RCC 7860 (cell line): ENCODE results near the gene GPR152.
"Not testable (repeated sequence)": the region's sequence is repeated elsewhere in the genome, so short reads cannot be mapped to it uniquely, and the experiment has no call there.

Source experiments
- DNase-seq: peaks from one replicate; pipeline ENCODE4 v3.0.0-alpha.2; 2015; ENCODE audit warnings: low spot score
- FAIRE-seq: peaks from 2 replicates; lab custom pipeline; 2012; peaks lifted over from hg19 to GRCh38; lab: Jason Lieb, UNC

GPR152 gene

GRCh38 chr11:67415501-67416304, 36.8 kb downstream of the GPR152 start, which contains the start of gene CARNS1:
CARNS1 (plus strand) TSS chr11:67415678; CDS start chr11:67416200, 522 bp downstream.
- DNase-seq (no peak), FAIRE-seq (no peak)

GRCh38 chr11:67413266-67413849, 39.2 kb downstream of the GPR152 start:
- DNase-seq (no peak), FAIRE-seq (no peak)

- no peak for FAIRE-seq
- DNase-seq, result no peak
Observed at GRCh38 chr11:67412495-67413179, 39.9 kb downstream of the GPR152 start.

- FAIRE-seq, result no peak
- DNase-seq, result no peak
Observed at GRCh38 chr11:67411785-67412152, 40.8 kb downstream of the GPR152 start.

GRCh38 chr11:67410984-67411784, 41.3 kb downstream of the GPR152 start:
- FAIRE-seq (no peak), DNase-seq (no peak)

- FAIRE-seq (no peak), DNase-seq (no peak)
Observed at GRCh38 chr11:67410369-67410831, 42.1 kb downstream of the GPR152 start.

- FAIRE-seq, result no peak
- DNase-seq, result no peak
Observed at GRCh38 chr11:67409781-67410368, 42.7 kb downstream of the GPR152 start.

- FAIRE-seq (no peak), DNase-seq (no peak)
Observed at GRCh38 chr11:67409261-67409666, 43.3 kb downstream of the GPR152 start.

GRCh38 chr11:67408437-67409200, 43.9 kb downstream of the GPR152 start:
- DNase-seq (no peak), FAIRE-seq (no peak)

- no peak for FAIRE-seq
- no peak for DNase-seq
Observed at GRCh38 chr11:67407688-67408163, 44.8 kb downstream of the GPR152 start.

- FAIRE-seq (no peak), DNase-seq (no peak)
Observed at GRCh38 chr11:67406969-67407687, 45.4 kb downstream of the GPR152 start.

GRCh38 chr11:67406420-67406968, 46.0 kb downstream of the GPR152 start:
- no peak for DNase-seq
- FAIRE-seq, result no peak

- FAIRE-seq, result no peak
- DNase-seq, result no peak
Observed at GRCh38 chr11:67405688-67406339, 46.7 kb downstream of the GPR152 start.

GRCh38 chr11:67405196-67405567, 47.3 kb downstream of the GPR152 start:
- FAIRE-seq, result no peak

GRCh38 chr11:67404515-67405195, 47.9 kb downstream of the GPR152 start:
- no peak for DNase-seq
- no peak for FAIRE-seq

More at GRCh38 chr11:67405196-67405567, 47.3 kb downstream of the GPR152 start:
- no peak for DNase-seq

GRCh38 chr11:67403085-67403484, 49.4 kb downstream of the GPR152 start:
- not testable (repeated sequence) for DNase-seq, FAIRE-seq

- not testable (repeated sequence) for FAIRE-seq
Observed at GRCh38 chr11:67402192-67402839, 50.2 kb downstream of the GPR152 start.

More at GRCh38 chr11:67402192-67402839, 50.2 kb downstream of the GPR152 start:
- not testable (repeated sequence) for DNase-seq
